Lower lobe of right lung (tissue), 2 donors: ENCODE measurements around the gene RALY. TPM values are rescaled to one million over a fixed set of nuclear protein-coding genes. Genes with fewer than 3 reads are reported as not detected.
A peak's percentile ranks its signal among the peaks of the same experiment; 100 is the strongest.

Experiments
- ATAC-seq, 2 donors: fragments of 200-7000 bp; cut with Tn5 transposase; one replicate each; pipeline ENCODE4 v1.9.1; 2020 to 2022; ENCODE audit warnings: mild to moderate bottlenecking in 2 of 2, moderate library complexity in 2 of 2
- DNase-seq: peaks from one replicate; pipeline ENCODE4 v3.0.0-alpha.2; 2020
- H3K27ac ChIP-seq: fragments of 200-600 bp; one replicate; pipeline ENCODE4 v1.8.0; 2022
- H3K27me3 ChIP-seq: fragments of 200-600 bp; one replicate; pipeline ENCODE4 v1.8.0; 2022; ENCODE audit warnings: low read depth
- H3K36me3 ChIP-seq: fragments of 200-600 bp; one replicate; pipeline ENCODE4 v1.8.0; 2022; ENCODE audit warnings: mild to moderate bottlenecking
- H3K4me1 ChIP-seq: fragments of 200-600 bp; one replicate; pipeline ENCODE4 v1.8.0; 2022
- H3K4me3 ChIP-seq: fragments of 200-600 bp; one replicate; pipeline ENCODE4 v1.8.0; 2022; ENCODE audit warnings: mild to moderate bottlenecking
- H3K9me3 ChIP-seq: fragments of 200-600 bp; one replicate; pipeline ENCODE4 v1.8.0; 2022
- intact Hi-C: fragments of 100-400 bp; cut with DNase I; formaldehyde crosslinking; loops from one replicate; pipeline ENCODE4 v1.11.0; 2022
- total RNA-seq: library from RNA; stranded (reverse); fragmentation: NEBNext Ultra II Directional; extraction: Animal tissue kit (Norgen Biotek cat#: 25700); gene quantifications from one replicate; pipeline ENCODE4 v1.2.1, GENCODE V29; 2021
- TF ChIP-seq, protein P1 (sequence below): fragments of 200-600 bp; IDR thresholded peaks from one replicate; pipeline ENCODE4 v1.8.0; 2022; ENCODE audit warnings: antibody characterized with exemption, mild to moderate bottlenecking
- donor health status: DM: no; HTN: yes; CAD: no; lungs with severe emphysema.

RALY gene
- total RNA-seq, 1 donor from 2014 or later = 124 TPM

DNA sequence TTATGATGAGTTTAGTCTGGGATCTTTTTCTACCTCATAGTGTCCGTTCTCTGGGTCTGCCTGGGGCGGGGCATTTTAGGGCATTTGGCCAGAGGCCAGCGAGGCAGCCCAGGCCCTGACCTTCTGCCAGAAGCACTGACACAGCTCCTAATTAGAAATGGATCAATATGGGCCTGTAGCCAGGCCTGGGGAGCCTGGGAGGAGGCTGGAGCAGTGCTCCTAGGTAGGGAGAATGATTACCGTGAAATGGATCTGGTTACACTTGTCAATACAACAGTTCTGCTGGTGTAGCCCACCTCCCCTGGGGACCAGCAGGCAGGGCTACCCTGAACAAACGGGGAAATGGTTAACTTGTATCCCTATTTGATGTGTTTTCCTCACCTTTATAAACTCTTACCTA is 23.0 kb downstream of the RALY start:
- DNase-seq (no peak), ATAC-seq (no peak)
- Histone ChIP-seq H3K4me1 (peaks cover 73% of the 10 kb centered on the region), H3K36me3 (no peaks in the 10 kb centered on the region), H3K27me3 (no peaks in the 10 kb centered on the region), H3K9me3 (no peaks in the 10 kb centered on the region), H3K4me3 (no peak overlapping the region), H3K27ac (no peak overlapping the region)
- intact Hi-C loops = no loop called here
- TF ChIP-seq, protein P1, sequence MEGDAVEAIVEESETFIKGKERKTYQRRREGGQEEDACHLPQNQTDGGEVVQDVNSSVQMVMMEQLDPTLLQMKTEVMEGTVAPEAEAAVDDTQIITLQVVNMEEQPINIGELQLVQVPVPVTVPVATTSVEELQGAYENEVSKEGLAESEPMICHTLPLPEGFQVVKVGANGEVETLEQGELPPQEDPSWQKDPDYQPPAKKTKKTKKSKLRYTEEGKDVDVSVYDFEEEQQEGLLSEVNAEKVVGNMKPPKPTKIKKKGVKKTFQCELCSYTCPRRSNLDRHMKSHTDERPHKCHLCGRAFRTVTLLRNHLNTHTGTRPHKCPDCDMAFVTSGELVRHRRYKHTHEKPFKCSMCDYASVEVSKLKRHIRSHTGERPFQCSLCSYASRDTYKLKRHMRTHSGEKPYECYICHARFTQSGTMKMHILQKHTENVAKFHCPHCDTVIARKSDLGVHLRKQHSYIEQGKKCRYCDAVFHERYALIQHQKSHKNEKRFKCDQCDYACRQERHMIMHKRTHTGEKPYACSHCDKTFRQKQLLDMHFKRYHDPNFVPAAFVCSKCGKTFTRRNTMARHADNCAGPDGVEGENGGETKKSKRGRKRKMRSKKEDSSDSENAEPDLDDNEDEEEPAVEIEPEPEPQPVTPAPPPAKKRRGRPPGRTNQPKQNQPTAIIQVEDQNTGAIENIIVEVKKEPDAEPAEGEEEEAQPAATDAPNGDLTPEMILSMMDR = no peak

DNA sequence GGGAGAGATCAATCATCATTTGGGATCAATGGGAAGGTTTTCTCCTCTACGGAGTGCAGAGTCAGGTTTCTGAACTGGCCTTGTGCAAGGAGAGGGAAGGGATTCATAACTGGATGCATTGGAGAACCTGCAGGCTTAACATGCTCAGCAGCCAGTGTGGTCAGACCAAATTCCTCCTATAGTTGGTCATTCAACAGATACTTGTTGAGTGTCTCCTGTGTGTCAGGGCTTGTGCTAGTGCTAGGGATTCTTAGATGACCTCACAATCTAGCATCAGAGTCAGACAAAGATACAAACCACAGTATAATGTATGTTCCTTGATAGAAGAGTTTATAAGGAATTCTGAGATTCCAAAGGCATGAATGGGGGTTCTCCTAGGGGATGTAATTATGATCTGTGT is 23.9 kb downstream of the RALY start:
- TF ChIP-seq, protein P1 = no peak
- DNase-seq = no peak
- no peak for ATAC-seq
- intact Hi-C loops = no loop called here
- no peaks in the 10 kb centered on the region for H3K9me3 ChIP-seq
- no peak overlapping the region for H3K4me3 ChIP-seq
- no peak overlapping the region for H3K27ac ChIP-seq
- peaks cover 73% of the 10 kb centered on the region for H3K4me1 ChIP-seq
- no peaks in the 10 kb centered on the region for H3K36me3 ChIP-seq
- H3K27me3 ChIP-seq = no peaks in the 10 kb centered on the region

DNA sequence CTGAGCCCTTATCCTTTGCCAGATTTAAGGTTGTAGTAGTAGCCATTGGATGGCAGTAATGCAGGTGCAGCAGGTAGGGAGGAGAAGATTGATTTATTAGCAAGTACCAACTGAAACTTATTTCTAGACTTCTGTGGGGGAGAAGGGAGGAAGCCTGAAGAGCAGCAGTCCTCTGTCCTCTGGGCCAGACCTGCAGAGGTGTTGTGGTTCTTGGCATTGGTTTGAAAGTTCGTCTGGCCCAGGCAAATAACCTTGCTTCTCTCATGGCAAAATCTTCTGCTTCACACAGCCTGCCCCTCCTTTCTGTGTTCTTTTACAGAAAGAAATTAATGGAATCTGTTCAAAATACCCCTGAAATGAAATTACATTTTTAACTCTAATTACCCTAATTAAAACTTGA is 24.5 kb downstream of the RALY start:
- peaks cover 76% of the 10 kb centered on the region for H3K4me1 ChIP-seq
- ATAC-seq = no peak
- H3K36me3 ChIP-seq = no peaks in the 10 kb centered on the region
- no peak for DNase-seq
- intact Hi-C loops = no loop called here
- H3K4me3 ChIP-seq = no peak overlapping the region
- H3K27ac ChIP-seq = no peak overlapping the region
- no peaks in the 10 kb centered on the region for H3K27me3 ChIP-seq
- H3K9me3 ChIP-seq = no peaks in the 10 kb centered on the region
- TF ChIP-seq, protein P1 = no peak

DNA sequence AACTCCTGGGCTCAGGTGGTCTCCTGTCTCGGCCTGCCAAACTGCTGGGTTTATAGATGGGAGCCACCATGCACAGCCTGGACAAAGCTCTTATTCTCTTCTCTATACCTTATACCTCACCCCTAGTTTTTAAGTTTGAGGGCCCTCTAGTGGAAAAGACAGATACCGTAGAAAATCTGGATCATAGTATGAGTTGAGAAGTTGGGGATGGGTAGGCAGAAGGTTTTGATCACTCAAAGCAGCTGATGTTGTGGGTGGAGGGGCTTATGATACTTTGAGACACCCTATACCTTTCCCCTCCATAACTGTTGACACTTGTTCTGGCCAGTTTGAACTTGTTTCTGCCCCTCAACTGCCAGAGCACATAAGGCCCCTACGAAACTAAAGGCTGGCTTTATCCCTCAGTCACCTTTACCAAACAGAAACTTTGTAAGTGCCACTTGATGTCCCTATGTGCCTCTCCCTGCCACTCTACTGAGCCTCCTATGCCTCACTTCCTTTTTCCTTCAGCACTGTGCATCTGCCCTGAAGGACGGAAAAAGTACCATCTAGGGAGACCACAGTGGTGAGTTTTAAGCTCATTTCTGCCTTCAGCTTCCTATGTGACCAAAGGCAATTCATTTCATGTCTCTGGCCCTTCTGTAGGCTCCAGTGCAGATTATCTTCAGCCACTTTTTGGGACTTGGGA is 28.6 kb downstream of the RALY start:
- peak; percentile 77 to 79 for ATAC-seq

DNA sequence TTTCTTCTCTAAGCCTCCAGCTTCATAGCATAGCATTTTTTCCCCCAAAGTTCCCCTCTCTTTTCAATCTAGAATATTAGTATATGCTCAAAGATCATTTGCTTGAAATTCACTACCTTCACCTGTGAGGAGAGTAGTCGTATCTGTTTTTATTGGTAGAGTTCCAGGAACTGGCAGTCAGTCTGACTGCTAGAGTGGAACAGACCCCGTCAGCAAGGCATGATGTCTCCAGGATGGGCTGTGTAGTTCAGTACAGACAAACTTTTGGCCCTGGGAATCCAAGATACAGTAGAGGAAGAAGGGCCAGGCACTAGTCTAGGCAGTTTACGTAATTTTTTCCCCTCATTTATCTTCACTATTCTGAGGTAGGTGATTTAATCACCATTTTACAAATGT is 29.1 kb downstream of the RALY start:
- Histone ChIP-seq H3K27me3 (no peaks in the 10 kb centered on the region), H3K36me3 (no peaks in the 10 kb centered on the region), H3K27ac (no peak overlapping the region), H3K4me3 (no peak overlapping the region), H3K4me1 (peaks cover 70% of the 10 kb centered on the region), H3K9me3 (no peaks in the 10 kb centered on the region)
- intact Hi-C loops = no loop called here
- no peak for ATAC-seq
- DNase-seq = no peak
- TF ChIP-seq, protein P1 = no peak

More for the DNA sequence above, 28.6 kb downstream of the RALY start:
- Histone ChIP-seq H3K36me3 (no peaks in the 10 kb centered on the region), H3K4me1 (peaks cover 76% of the 10 kb centered on the region), H3K27ac (no peak overlapping the region), H3K27me3 (no peaks in the 10 kb centered on the region), H3K9me3 (no peaks in the 10 kb centered on the region), H3K4me3 (no peak overlapping the region)
- intact Hi-C loops = no loop called here
- no peak for DNase-seq
- TF ChIP-seq, protein P1 = peak; percentile 28
